ENCODE results near the gene SSC5D. TPM values are rescaled to one million over a fixed set of nuclear protein-coding genes. Genes with fewer than 3 reads are reported as not detected.
"Not testable (repeated sequence)": the region's sequence is repeated elsewhere in the genome, so short reads cannot be mapped to it uniquely, and the experiment has no call there.

Gene SSC5D
- total and polyA plus RNA-seq, 2 donors (not counting 1 experiment from before 2014, with no cell fraction given) = 3.0 to 19.7 TPM

- Histone ChIP-seq H2AFZ (ENCODE audit: low read length) (no peak overlapping the region), H3K4me3 (replicated peaks in 1 of 4; ENCODE audit: control extremely low read depth in 1 of 4, insufficient read depth in 1 of 4, low read depth in 3 of 4, low read length in 4 of 4) (no peak overlapping the region), H3K9ac (ENCODE audit: insufficient read depth, low read length) (no peak overlapping the region), H3K79me2 (ENCODE audit: control insufficient read depth, insufficient read depth, low read length) (no peaks in the 10 kb centered on the region), H3K4me1 (ENCODE audit: control insufficient read depth, extremely low read depth, insufficient read depth, low read length) (peaks cover 3% of the 10 kb centered on the region), H3K9me3 (ENCODE audit: control insufficient read depth, insufficient read depth, low read depth, low read length) (no peaks in the 10 kb centered on the region), H4K20me1 (ENCODE audit: control insufficient read depth, extremely low read depth, insufficient read depth, low read length) (no peaks in the 10 kb centered on the region), H3K27ac (ENCODE audit: insufficient read depth, low read length) (no peak overlapping the region), H3K36me3 (ENCODE audit: control insufficient read depth, insufficient read depth, low read length) (no peaks in the 10 kb centered on the region), H3K27me3 (ENCODE audit: control insufficient read depth, insufficient read depth, low read length) (no peaks in the 10 kb centered on the region), H3K4me2 (ENCODE audit: extremely low read depth, insufficient read depth, low read length) (no peak overlapping the region)
- DNase-seq (ENCODE audit: low read depth in 2 of 2) = no peak
- TF ChIP-seq CTCF (conservative IDR thresholded peaks at IDR 0.05 in 1 of 2, IDR thresholded peaks at IDR 0.05 in 1 of 2; ENCODE audit: low read depth in 1 of 2, low read length in 2 of 2) (no peak), EZH2 (IDR thresholded peaks at IDR 0.05; ENCODE audit: low read length, missing control alignments) (no peak)
Measured at GRCh38 chr19:55530996-55531395, 42.8 kb downstream of the SSC5D start.

DNA sequence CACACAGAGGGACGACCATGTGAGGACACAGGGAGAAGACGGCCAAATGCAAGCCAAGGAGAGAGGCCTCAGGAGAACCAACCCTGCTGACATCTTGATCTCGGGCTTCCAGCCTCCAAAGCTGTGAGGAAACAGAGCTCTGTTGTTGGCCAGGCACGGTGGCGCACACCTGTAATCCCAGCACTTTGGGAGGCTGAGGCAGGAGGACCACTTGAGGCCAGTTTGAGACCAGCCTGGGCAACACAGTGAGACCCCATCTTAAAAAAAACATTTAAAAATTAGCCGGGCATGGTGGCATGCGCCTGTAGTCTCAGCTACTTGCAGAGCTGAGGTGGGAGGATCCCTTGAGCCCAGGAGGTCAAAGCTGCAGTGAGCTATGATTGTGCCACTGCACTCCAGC is 46.0 kb downstream of the SSC5D start:
- not testable (repeated sequence) for H2AFZ ChIP-seq (ENCODE audit: low read length); H3K27me3 ChIP-seq (ENCODE audit: control insufficient read depth, insufficient read depth, low read length); H3K4me3 ChIP-seq (replicated peaks in 1 of 4; ENCODE audit: control extremely low read depth in 1 of 4, insufficient read depth in 1 of 4, low read depth in 3 of 4, low read length in 4 of 4); H4K20me1 ChIP-seq (ENCODE audit: control insufficient read depth, extremely low read depth, insufficient read depth, low read length); H3K4me1 ChIP-seq (ENCODE audit: control insufficient read depth, extremely low read depth, insufficient read depth, low read length); H3K9me3 ChIP-seq (ENCODE audit: control insufficient read depth, insufficient read depth, low read depth, low read length); H3K36me3 ChIP-seq (ENCODE audit: control insufficient read depth, insufficient read depth, low read length); H3K9ac ChIP-seq (ENCODE audit: insufficient read depth, low read length); H3K4me2 ChIP-seq (ENCODE audit: extremely low read depth, insufficient read depth, low read length); DNase-seq (ENCODE audit: low read depth in 2 of 2); H3K27ac ChIP-seq (ENCODE audit: insufficient read depth, low read length); H3K79me2 ChIP-seq (ENCODE audit: control insufficient read depth, insufficient read depth, low read length)

- no peak for DNase-seq (ENCODE audit: low read depth in 2 of 2)
Measured at GRCh38 chr19:55535173-55535964, 47.1 kb downstream of the SSC5D start.

More at GRCh38 chr19:55535173-55535964, 47.1 kb downstream of the SSC5D start:
- H3K27ac ChIP-seq (ENCODE audit: insufficient read depth, low read length) = no peak overlapping the region
- no peaks in the 10 kb centered on the region for H3K27me3 ChIP-seq (ENCODE audit: control insufficient read depth, insufficient read depth, low read length)
- H3K4me1 ChIP-seq (ENCODE audit: control insufficient read depth, extremely low read depth, insufficient read depth, low read length) = no peaks in the 10 kb centered on the region
- H3K9ac ChIP-seq (ENCODE audit: insufficient read depth, low read length) = no peak overlapping the region
- H3K36me3 ChIP-seq (ENCODE audit: control insufficient read depth, insufficient read depth, low read length) = no peaks in the 10 kb centered on the region
- no peaks in the 10 kb centered on the region for H4K20me1 ChIP-seq (ENCODE audit: control insufficient read depth, extremely low read depth, insufficient read depth, low read length)
- no peak overlapping the region for H3K4me2 ChIP-seq (ENCODE audit: extremely low read depth, insufficient read depth, low read length)
- H3K79me2 ChIP-seq (ENCODE audit: control insufficient read depth, insufficient read depth, low read length) = no peaks in the 10 kb centered on the region
- H3K9me3 ChIP-seq (ENCODE audit: control insufficient read depth, insufficient read depth, low read depth, low read length) = no peaks in the 10 kb centered on the region
- H2AFZ ChIP-seq (ENCODE audit: low read length) = no peak overlapping the region
- no peak overlapping the region for H3K4me3 ChIP-seq (replicated peaks in 1 of 4; ENCODE audit: control extremely low read depth in 1 of 4, insufficient read depth in 1 of 4, low read depth in 3 of 4, low read length in 4 of 4)
- TF ChIP-seq CTCF (conservative IDR thresholded peaks at IDR 0.05 in 1 of 2, IDR thresholded peaks at IDR 0.05 in 1 of 2; ENCODE audit: low read depth in 1 of 2, low read length in 2 of 2) = no peak
- no peak for TF ChIP-seq EZH2 (IDR thresholded peaks at IDR 0.05; ENCODE audit: low read length, missing control alignments)

Data from fibroblast of lung (primary cell).